GM20000 (cell line): ENCODE data around the gene GTPBP4.
"Not testable (repeated sequence)": the region's sequence is repeated elsewhere in the genome, so short reads cannot be mapped to it uniquely, and the experiment has no call there.

Experiments used
- DNase-seq: peaks from one replicate; pipeline ENCODE4 v3.0.0; 2012; ENCODE audit warnings: low spot score
- TF ChIP-seq, protein P1 (sequence below): IDR thresholded peaks from 2 replicates; pipeline ENCODE4 v1.5.1; 2012; ENCODE audit warnings: mild to moderate bottlenecking, control low read depth; ENCODE audit errors: extremely low read depth, missing control alignments

The GTPBP4 gene

DNA sequence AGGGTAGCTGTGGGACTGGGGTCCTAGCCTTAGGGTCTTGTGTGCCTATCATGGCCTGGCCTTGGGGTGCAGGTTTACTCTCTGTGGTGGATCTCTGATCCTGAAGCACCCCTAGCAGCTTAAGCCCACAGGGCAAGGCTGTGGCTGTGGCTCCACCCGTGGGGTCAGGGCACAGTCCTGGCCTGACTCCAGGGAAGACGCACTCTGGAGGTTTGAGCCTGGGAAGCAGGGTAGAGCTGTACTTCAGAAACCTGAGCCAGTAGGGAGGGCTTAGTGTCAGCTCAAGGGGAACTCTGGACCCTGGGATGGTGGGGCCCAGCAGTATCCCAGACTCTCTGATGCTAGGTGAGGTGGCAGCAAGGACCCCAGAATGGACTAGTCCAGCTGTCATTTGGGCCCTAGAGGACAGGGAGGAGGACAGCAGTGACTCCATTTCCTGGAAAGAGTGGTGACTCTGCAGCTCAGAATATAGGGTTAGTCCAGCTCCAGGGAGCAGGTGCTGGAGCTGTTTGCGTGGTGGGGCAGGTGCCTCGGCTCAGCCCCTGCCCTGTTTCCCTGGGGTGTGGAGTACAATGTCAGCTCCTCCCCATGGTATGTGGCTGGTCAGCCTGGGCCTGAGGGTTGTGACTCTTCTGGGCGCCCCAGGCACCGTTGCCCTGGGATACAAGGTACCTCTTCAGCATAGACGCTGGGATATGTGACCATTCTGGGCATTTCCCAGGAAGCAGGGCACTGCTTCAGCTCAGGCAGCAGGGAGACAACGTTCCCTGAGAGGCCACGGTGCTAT, 15.8 kb downstream of the GTPBP4 start:
- TF ChIP-seq, protein P1, sequence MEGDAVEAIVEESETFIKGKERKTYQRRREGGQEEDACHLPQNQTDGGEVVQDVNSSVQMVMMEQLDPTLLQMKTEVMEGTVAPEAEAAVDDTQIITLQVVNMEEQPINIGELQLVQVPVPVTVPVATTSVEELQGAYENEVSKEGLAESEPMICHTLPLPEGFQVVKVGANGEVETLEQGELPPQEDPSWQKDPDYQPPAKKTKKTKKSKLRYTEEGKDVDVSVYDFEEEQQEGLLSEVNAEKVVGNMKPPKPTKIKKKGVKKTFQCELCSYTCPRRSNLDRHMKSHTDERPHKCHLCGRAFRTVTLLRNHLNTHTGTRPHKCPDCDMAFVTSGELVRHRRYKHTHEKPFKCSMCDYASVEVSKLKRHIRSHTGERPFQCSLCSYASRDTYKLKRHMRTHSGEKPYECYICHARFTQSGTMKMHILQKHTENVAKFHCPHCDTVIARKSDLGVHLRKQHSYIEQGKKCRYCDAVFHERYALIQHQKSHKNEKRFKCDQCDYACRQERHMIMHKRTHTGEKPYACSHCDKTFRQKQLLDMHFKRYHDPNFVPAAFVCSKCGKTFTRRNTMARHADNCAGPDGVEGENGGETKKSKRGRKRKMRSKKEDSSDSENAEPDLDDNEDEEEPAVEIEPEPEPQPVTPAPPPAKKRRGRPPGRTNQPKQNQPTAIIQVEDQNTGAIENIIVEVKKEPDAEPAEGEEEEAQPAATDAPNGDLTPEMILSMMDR: no peak

DNA sequence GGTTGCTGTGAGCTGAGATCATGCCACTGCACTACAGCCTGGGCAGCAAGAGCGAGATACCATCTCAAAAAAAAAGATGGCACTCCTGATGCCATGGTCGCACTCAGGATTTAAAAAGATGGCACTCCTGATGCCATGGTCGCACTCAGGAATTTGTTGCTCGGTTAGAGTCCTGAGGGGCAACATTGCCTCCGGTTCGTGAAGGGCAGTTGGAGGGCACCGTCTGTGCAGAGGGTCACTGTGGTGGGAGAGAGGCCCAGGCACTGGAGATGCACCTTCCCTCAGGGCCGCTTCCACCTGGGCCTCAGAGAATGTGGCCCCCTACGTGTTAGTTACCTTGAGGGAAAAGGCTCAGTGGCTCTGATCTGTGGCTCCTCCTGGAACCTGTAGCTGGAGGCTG, 18.3 kb downstream of the GTPBP4 start:
- no peak for DNase-seq
- TF ChIP-seq, protein P1: no peak

More for the DNA sequence above, 15.8 kb downstream of the GTPBP4 start:
- DNase-seq: no peak

DNA sequence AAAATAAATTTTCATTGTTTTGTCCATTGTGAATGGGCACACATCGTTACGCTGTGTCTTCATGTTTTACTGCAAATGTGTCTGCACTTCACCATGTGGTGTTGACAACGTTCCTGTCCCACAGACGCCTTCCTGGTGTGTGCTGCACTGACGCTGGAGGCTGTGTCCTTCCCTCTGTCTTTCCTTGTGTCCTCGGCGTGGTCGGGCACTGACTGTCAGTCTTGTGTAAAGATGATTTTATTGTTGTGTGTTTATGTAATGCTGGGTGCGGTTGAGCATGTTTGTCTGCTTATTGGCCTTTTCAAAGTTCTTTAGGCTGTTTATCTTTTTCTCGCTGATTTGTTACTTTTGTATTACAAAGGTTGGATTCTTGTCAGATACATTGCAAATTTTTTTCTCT, 19.3 kb downstream of the GTPBP4 start:
- no peak for DNase-seq
- TF ChIP-seq, protein P1: no peak

DNA sequence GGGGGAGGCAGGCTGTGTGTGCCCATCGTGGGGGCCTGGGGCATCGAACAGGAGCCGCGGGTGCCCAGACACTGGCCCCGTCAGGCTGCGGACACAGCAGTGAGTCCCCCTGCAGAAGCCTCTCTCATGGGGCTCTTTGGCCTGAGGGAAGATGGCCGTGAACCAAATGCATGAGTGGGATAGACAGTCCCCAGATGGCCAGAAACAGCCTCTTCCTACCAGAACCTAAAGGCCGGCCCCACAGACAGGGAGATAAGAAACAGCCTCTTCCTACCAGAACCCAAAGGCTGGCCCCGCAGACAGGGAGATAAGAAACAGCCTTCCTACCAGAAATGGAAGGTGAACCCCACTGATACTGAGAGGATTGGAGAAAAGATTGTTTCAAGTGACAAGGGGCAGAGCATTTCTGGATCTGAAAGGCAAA, 20.8 kb downstream of the GTPBP4 start:
- TF ChIP-seq, protein P1: no peak
- DNase-seq: no peak

DNA sequence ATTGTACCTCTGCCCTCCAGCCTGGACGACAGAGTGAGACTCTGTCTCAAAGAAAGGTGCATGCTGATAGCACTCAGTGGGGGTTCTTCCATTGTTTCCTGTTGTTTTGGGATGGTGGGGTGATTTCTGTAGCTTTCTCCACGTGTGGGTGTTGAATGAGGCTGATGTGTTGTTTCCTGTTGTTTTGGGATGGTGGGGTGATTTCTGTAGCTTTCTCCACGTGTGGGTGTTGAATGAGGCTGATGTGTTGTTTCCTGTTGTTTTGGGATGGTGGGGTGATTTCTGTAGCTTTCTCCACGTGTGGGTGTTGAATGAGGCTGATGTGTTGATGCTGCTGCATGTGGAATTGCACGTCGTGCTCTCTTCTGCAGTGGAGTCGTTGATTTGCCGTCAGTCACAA, 21.7 kb downstream of the GTPBP4 start:
- DNase-seq: not testable (repeated sequence)

DNA sequence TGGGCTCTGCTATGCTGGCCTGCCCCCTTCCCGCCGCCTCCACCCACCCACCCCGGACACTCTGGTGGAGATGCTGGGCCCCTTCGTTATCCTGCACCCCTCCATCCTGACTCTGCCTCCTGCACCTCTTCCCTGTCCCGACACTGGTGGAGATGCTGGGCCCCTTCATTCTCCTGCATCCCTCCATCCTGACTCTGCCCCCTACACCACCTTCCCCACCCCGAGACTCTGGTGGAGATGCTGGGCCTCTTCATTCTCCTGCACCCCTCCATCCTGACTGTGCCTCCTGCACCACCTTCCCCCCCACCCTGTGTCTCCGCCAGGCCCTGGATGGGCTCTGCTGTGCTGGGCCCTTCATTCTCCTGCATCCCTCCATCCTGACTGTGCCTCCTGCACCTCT, 22.5 kb downstream of the GTPBP4 start:
- DNase-seq: no peak
- TF ChIP-seq, protein P1: no peak

DNA sequence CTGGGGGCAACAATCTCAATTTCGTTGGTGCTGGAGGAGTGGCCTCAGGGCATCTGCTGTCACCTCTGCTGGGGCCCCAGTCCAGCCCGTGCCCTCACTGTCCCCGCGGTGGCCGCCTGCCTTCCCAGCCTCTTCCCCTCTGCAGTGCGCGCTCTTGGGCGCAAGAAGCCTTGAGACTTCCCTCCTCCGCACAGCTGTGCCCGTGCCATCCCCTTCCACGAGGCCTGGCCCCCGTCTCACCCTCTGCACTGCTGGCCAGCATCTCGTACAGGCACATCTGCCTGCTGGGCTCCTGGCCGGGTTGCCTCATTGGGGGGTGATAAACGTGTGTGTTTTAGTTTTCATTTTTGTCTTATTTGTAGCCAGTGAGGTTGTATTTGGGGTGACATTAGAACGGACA, 23.5 kb downstream of the GTPBP4 start:
- DNase-seq: no peak
- TF ChIP-seq, protein P1: no peak

DNA sequence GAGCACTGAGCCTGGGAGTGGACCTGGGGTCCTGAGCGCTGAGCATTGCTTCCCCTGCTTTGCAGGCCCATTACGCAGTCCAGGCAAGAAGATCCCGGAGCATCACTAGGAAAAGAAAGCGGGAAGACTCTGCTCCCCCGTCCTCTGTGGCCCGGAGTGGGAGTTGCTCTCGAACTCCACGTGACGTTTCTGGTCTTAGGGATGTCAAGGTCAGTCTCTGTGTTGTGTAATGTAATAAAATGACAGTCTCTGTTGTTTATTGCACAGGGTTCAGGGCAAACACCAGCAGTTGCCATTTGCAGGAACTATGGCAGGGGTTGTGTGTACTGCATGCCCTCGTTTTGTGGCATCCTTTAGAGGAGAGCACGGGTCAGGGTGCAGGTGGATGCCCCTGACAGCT, 27.5 kb downstream of the GTPBP4 start:
- TF ChIP-seq, protein P1: no peak
- DNase-seq: no peak
